NCI-H2227 treated with DMSO at 0.1 percent for 48 hours (cell line): ENCODE data around the gene PRDM16.
"Not testable (repeated sequence)": the region's sequence is repeated elsewhere in the genome, so short reads cannot be mapped to it uniquely, and the experiment has no call there.

Experiments
- DNase-seq: peaks from one replicate; lab custom pipeline; 2025; lab: John Stamatoyannopoulos, UW

PRDM16 gene

GRCh38 chr1:3278416-3279181, 209.6 kb downstream of the PRDM16 start:
- DNase-seq = no peak

GRCh38 chr1:3279182-3279470, 210.1 kb downstream of the PRDM16 start:
- no peak for DNase-seq

GRCh38 chr1:3281735-3282134, 212.7 kb downstream of the PRDM16 start:
- no peak for DNase-seq

- DNase-seq = no peak
Measured at GRCh38 chr1:3282186-3282585, 213.2 kb downstream of the PRDM16 start.

- DNase-seq = no peak
Measured at GRCh38 chr1:3282656-3283430, 213.8 kb downstream of the PRDM16 start.

- no peak for DNase-seq
Measured at GRCh38 chr1:3283849-3284248, 214.8 kb downstream of the PRDM16 start.

GRCh38 chr1:3284691-3285090, 215.7 kb downstream of the PRDM16 start:
- no peak for DNase-seq

GRCh38 chr1:3285106-3285740, 216.2 kb downstream of the PRDM16 start:
- DNase-seq = no peak

- DNase-seq = not testable (repeated sequence)
Measured at GRCh38 chr1:3287095-3287494, 218.1 kb downstream of the PRDM16 start.

GRCh38 chr1:3287656-3288160, 218.7 kb downstream of the PRDM16 start:
- no peak for DNase-seq

- no peak for DNase-seq
Measured at GRCh38 chr1:3289502-3289901, 220.5 kb downstream of the PRDM16 start.

GRCh38 chr1:3290438-3290837, 221.4 kb downstream of the PRDM16 start:
- no peak for DNase-seq

- DNase-seq = no peak
Measured at GRCh38 chr1:3290915-3291314, 221.9 kb downstream of the PRDM16 start.

GRCh38 chr1:3292051-3292722, 223.2 kb downstream of the PRDM16 start:
- no peak for DNase-seq

GRCh38 chr1:3292868-3293562, 224.0 kb downstream of the PRDM16 start:
- DNase-seq = no peak

- DNase-seq = peak; percentile 92
Measured at GRCh38 chr1:3293563-3294080, 224.6 kb downstream of the PRDM16 start.

- no peak for DNase-seq
Measured at GRCh38 chr1:3294450-3294849, 225.4 kb downstream of the PRDM16 start.

- DNase-seq = no peak
Measured at GRCh38 chr1:3295846-3296245, 226.8 kb downstream of the PRDM16 start.

GRCh38 chr1:3296326-3296725, 227.3 kb downstream of the PRDM16 start:
- DNase-seq = no peak

- no peak for DNase-seq
Measured at GRCh38 chr1:3296826-3297225, 227.8 kb downstream of the PRDM16 start.

GRCh38 chr1:3297756-3298155, 228.8 kb downstream of the PRDM16 start:
- DNase-seq = no peak

- DNase-seq = no peak
Measured at GRCh38 chr1:3298197-3298596, 229.2 kb downstream of the PRDM16 start.
